Karpas-422 (cell line): ENCODE measurements around the gene NHERF2. TPM values are rescaled to one million over a fixed set of nuclear protein-coding genes. Genes with fewer than 3 reads are reported as not detected.

Experiments
- small RNA-seq: library from RNA; depleted of rRNA; stranded (forward); fragments of <200 nt; gene quantifications from one replicate; pipeline ENCODE3, GENCODE V24; 2014
- total RNA-seq: library from RNA; depleted of rRNA; stranded (reverse); fragments of >200 nt; shearing (Covaris generic); gene quantifications from 2 replicates; pipeline ENCODE4 v1.2.3, GENCODE V29; 2014; ENCODE audit warnings: low replicate concordance; rRNA removed

Gene NHERF2
- total RNA-seq, 1 experiment from 2014 or later: not detected

Small RNA genes lying within 50 kb of the gene (small RNA-seq; reads per million reads assigned to genes)
- gene RN7SL219P: not detected

Other genes with a start within 250 kb of the NHERF2 start
- gene SPSB3, start 244.3 kb upstream of the NHERF2 start, total RNA-seq: 38.5 and 73.9 TPM in 2 replicates
- gene NUBP2, start 243.9 kb upstream of the NHERF2 start, total RNA-seq: 35.9 and 66.3 TPM in 2 replicates
- gene IGFALS, start 233.2 kb upstream of the NHERF2 start, total RNA-seq: not detected in 2 replicates
- gene HAGH, start 200.1 kb upstream of the NHERF2 start, total RNA-seq: 38.4 and 126 TPM in 2 replicates
- gene FAHD1, start 199.7 kb upstream of the NHERF2 start, total RNA-seq: 12.6 and 24.6 TPM in 2 replicates
- gene MEIOB, start 154.7 kb upstream of the NHERF2 start, total RNA-seq: not detected in 2 replicates
- not detected in 2 replicates for gene HS3ST6, start 108.5 kb upstream of the NHERF2 start, total RNA-seq
- 4.8 and 18.1 TPM in 2 replicates for gene MSRB1, start 83.7 kb upstream of the NHERF2 start, total RNA-seq
- not detected in 2 replicates for gene RPL3L, start 72.2 kb upstream of the NHERF2 start, total RNA-seq
- 288 and 537 TPM in 2 replicates for gene NDUFB10, start 67.4 kb upstream of the NHERF2 start, total RNA-seq
- gene RPS2, start 62.1 kb upstream of the NHERF2 start, total RNA-seq: 3,837 and 4,799 TPM in 2 replicates
- not detected in 2 replicates for gene RNF151, start 60.0 kb upstream of the NHERF2 start, total RNA-seq
- gene TBL3, start 54.8 kb upstream of the NHERF2 start, total RNA-seq: 25.4 and 48.6 TPM in 2 replicates
- not detected in 2 replicates for gene NOXO1, start 45.4 kb upstream of the NHERF2 start, total RNA-seq
- 17.0 and 43.8 TPM in 2 replicates for gene GFER, start 42.7 kb upstream of the NHERF2 start, total RNA-seq
- 5.3 and 16.3 TPM in 2 replicates for gene SYNGR3, start 36.9 kb upstream of the NHERF2 start, total RNA-seq
- gene ZNF598, start 17.1 kb upstream of the NHERF2 start, total RNA-seq: 12.6 and 20.5 TPM in 2 replicates
- 3.0 TPM in 1 of 2 replicates, not detected in the other for gene NPW, start 7.1 kb upstream of the NHERF2 start, total RNA-seq
- gene NTHL1, start 20.9 kb downstream of the NHERF2 start, total RNA-seq: 23.2 and 52.2 TPM in 2 replicates
- gene TSC2, start 21.1 kb downstream of the NHERF2 start, total RNA-seq: 33.3 and 64.5 TPM in 2 replicates
- 72.8 and 110 TPM in 2 replicates for gene PKD1, start 109.0 kb downstream of the NHERF2 start, total RNA-seq
- gene RAB26, start 121.7 kb downstream of the NHERF2 start, total RNA-seq: 12.8 and 15.0 TPM in 2 replicates
- 68.3 and 110 TPM in 2 replicates for gene TRAF7, start 128.9 kb downstream of the NHERF2 start, total RNA-seq
- 0.14 TPM in 1 of 2 replicates, not detected in the other for gene CASKIN1, start 169.7 kb downstream of the NHERF2 start, total RNA-seq
- gene MLST8, start 178.6 kb downstream of the NHERF2 start, total RNA-seq: 46.3 and 67.0 TPM in 2 replicates
- gene BRICD5, start 184.0 kb downstream of the NHERF2 start, total RNA-seq: 3.7 and 7.9 TPM in 2 replicates
- 26.5 and 42.1 TPM in 2 replicates for gene PGP, start 187.9 kb downstream of the NHERF2 start, total RNA-seq
- 14.8 and 36.9 TPM in 2 replicates for gene E4F1, start 196.7 kb downstream of the NHERF2 start, total RNA-seq
- 0.78 and 5.2 TPM in 2 replicates for gene DNASE1L2, start 209.5 kb downstream of the NHERF2 start, total RNA-seq
- gene ECI1, start 224.7 kb downstream of the NHERF2 start, total RNA-seq: 24.4 and 58.9 TPM in 2 replicates
- 125 and 158 TPM in 2 replicates for gene RNPS1, start 241.2 kb downstream of the NHERF2 start, total RNA-seq